22Rv1 (cell line): ENCODE results near the gene MYL12A.

Source experiments
- H3K27ac ChIP-seq: fragments of 450-650 bp; 2 replicates; pipeline ENCODE4 v1.5.1; 2017
- CTCF ChIP-seq: fragments of 450-650 bp; IDR thresholded peaks from 2 replicates; pipeline ENCODE4 v1.5.1; 2017; ENCODE audit warnings: mild to moderate bottlenecking
- ZFX ChIP-seq: fragments of 450-650 bp; IDR thresholded peaks from 2 replicates; pipeline ENCODE4 v1.6.1; 2017; ENCODE audit warnings: antibody characterized with exemption, borderline replicate concordance

Gene MYL12A

GRCh38 chr18:3281456-3282400 lies 34.1 kb downstream of the MYL12A start:
- TF ChIP-seq CTCF = peak; percentile 64
- TF ChIP-seq ZFX = no peak
- no peak overlapping the region for H3K27ac ChIP-seq

GRCh38 chr18:3283253-3283863 lies 35.8 kb downstream of the MYL12A start:
- TF ChIP-seq ZFX (no peak), CTCF (no peak)
- no peak overlapping the region for H3K27ac ChIP-seq

- H3K27ac ChIP-seq = no peak overlapping the region
- TF ChIP-seq CTCF = no peak
- no peak for TF ChIP-seq ZFX
Measured at GRCh38 chr18:3283908-3284307, 36.3 kb downstream of the MYL12A start.

- H3K27ac ChIP-seq = no peak overlapping the region
Measured at GRCh38 chr18:3284501-3284900, 36.9 kb downstream of the MYL12A start.

GRCh38 chr18:3286159-3286558 lies 38.6 kb downstream of the MYL12A start:
- no peak overlapping the region for H3K27ac ChIP-seq
- TF ChIP-seq ZFX (no peak), CTCF (no peak)

More at GRCh38 chr18:3284501-3284900, 36.9 kb downstream of the MYL12A start:
- TF ChIP-seq CTCF (no peak), ZFX (no peak)

- no peak overlapping the region for H3K27ac ChIP-seq
- TF ChIP-seq CTCF (no peak), ZFX (no peak)
Measured at GRCh38 chr18:3293196-3293951, 45.8 kb downstream of the MYL12A start.
